GM18526 (cell line): ENCODE data around the gene GFY.

ENCODE experiments used
- POLR2A ChIP-seq: IDR thresholded peaks from 3 replicates; pipeline ENCODE4 v1.6.1; 2011; ENCODE audit not compliant: insufficient read length; ENCODE audit errors: extremely low read depth

Gene GFY

DNA sequence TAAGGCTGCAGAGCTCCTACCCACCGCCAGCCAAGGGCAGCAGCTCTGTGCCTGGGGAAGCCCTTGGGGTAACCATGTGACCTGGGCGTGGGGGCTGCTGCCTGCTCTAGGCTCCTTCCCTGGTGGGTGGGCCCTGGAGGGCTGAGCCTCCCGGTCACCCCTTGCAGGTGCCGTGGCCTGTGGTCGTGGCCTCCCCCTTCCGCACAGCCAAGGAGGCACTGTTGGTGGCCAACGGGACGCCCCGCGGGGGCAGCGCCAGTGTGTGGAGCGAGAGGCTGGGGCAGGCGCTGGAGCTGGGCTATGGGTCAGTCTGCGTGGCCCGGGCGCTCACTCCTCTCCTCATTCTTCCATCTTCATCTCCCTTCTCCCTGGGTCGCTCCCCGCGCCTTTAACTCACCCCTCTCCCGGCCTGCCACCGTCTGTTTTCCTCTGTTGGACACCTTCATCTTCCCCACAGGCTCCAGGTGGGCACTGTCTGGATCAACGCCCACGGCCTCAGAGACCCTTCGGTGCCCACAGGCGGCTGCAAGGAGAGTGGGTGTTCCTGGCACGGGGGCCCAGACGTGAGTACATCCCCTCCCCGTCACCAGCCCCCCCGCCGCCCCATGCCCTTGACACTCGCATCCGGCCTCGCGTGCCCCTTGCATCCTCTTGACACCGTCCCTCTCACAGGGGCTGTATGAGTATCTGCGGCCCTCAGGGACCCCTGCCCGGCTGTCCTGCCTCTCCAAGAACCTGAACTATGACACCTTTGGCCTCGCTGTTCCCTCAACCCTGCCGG, 39.0 kb downstream of the GFY start:
- TF ChIP-seq POLR2A = no peak

DNA sequence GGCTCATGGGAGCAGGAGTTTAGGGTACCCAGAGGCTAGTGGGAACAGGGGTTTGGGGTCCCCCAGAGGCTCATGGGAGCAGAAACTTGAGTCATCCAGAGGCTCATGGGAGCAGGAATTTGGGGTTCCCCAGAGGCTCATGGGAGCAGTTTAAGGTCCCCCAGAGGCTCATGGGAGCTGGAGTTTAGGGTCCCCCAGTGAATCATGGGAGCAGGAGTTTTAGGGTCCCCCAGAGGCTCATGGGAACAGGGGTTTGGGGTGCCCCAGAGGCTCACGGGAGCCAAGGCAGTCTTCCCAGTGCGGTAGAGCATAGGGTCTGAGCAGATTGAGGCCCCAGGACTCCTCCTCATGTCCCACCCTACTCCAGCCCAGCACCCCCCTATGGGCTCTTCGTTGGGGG, 40.2 kb downstream of the GFY start:
- TF ChIP-seq POLR2A = no peak

GRCh38 chr19:49468199-49468598, 43.0 kb downstream of the GFY start:
- no peak for TF ChIP-seq POLR2A

GRCh38 chr19:49468746-49469447, 43.7 kb downstream of the GFY start:
- TF ChIP-seq POLR2A = no peak

GRCh38 chr19:49469828-49470614, 44.8 kb downstream of the GFY start:
- TF ChIP-seq POLR2A = no peak

DNA sequence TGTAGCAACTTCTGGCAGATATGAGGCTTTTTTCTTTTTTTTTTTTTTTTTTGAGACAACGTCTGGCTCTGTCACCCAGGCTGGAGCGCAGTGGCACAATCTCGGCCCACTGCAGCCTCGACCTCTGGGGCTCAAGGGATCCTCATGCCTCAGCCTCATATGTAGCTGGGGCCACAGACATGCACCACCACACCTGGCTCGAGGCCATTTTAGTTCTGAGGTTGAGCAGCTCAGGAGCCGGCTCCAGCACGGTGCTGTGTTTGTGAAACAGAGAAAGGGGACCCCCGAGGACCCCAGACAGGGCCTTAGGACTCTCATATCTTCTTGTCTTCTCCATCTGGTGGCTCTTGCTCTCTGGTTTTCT, 45.4 kb downstream of the GFY start:
- TF ChIP-seq POLR2A = no peak

- TF ChIP-seq POLR2A = no peak
Measured at GRCh38 chr19:49472936-49473335, 47.7 kb downstream of the GFY start.

DNA sequence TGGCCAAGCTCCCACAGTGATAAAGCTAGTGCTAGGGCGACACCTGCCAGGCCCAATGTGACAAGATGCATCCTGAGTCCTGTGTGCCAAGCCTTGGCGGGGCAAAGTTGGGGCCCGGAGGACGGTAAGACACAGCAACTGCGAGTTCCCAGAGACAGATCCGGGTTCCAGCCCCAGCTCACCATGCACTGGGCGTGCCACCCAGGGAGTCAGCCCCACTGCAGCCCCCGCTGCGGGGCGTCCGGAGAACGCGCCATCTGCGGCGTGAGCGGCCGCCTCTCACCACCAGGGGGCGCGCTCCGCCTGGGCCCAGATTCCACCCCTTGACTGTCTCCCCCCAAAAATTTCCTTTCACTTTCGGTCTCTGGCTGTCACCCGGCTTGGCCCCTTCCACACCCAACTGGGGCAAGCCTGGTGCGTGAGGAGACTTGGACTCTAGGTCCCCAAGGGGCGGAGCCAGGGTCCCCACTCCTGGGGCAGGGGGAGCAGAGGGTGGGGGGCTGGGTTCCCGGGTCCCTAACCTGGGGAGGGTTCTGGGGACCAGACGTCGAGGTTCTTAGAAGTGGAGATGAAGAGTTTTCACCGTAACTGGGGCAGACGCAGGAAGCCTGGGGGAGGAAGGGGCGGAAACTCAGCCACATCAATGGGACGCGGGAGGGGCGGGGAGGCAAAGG, 48.8 kb downstream of the GFY start, which contains the start of gene FLT3LG:
Gene FLT3LG (plus strand): TSS at position 348 of the 674 bp plus-strand sequence. CDS start 425 bp downstream, outside the sequence.
- peak; percentile 45 for TF ChIP-seq POLR2A

- TF ChIP-seq POLR2A = no peak
Measured at GRCh38 chr19:49474542-49474924, 49.3 kb downstream of the GFY start.

DNA sequence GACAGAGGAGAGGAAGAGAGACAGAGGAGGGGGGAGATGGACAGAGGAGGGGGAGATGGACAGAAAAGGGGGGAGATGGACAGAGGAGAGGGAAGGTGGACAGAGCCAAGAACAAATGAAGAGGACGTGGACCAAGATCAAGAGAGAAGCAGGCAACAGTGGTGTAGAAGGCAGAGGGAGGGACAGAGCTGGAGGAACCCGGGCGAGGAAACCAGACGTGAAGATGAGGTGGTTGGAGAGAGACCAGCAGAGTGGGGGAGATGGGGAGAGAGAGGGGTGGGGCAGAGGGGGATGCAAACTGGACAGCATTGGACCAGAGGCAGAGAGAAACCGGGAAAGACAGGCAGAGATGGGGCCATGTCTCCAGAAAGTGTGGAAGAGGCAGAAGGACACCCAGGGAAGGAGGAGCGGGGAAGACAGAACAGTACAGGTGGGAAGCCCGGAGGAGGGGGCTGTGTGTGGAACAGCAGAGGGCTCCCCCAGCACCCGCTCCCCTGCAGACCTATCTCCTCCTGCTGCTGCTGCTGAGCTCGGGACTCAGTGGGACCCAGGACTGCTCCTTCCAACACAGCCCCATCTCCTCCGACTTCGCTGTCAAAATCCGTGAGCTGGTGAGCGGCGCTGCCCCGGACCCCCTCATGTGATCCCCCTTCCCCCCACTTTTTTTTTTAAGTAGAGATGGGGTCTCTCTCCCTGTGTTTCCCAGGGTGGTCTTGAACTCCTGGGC, 50.2 kb downstream of the GFY start:
- TF ChIP-seq POLR2A = no peak

DNA sequence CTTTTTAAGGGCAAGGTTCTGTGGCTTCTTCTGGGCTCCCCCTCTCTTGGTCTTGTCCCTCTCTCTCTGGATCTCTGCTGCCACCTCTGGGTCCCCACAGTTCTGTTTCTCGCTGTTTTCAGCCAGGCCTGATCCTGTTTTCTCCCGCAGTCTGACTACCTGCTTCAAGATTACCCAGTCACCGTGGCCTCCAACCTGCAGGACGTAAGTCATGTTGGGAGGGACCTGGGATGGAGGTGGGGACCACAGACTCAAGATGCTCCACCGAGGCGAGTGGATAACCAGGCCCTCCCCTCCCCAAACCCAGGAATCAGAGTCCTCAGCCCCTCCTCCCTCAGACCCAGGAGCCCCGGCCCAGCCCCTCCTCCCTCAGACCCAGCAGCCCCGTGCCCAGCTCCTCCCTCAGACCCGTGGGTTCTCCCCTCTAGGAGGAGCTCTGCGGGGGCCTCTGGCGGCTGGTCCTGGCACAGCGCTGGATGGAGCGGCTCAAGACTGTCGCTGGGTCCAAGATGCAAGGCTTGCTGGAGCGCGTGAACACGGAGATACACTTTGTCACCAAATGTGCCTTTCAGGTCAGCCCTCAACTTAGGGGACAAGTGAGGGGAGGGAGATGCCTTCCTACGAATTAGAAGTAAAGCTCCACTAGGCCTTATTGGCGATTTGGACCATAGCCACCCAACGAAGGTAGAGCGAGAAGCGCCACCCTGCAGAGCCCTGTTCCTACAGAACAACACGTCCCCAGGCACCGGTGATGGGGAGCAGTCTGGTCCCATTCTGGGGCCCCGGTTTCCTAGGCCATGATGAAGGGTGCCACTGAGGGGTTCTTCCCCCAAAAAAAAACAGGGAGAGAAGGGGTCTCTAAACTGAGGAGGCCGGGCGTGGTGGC, 51.0 kb downstream of the GFY start:
- TF ChIP-seq POLR2A = no peak
